SJCRH30 (cell line): ENCODE data around the gene NDUFA13. TPM values are rescaled to one million over a fixed set of nuclear protein-coding genes. Genes with fewer than 3 reads are reported as not detected.

Source experiments
- DNase-seq, 2 experiments: peaks; one replicate each; pipeline ENCODE4 v3.0.0-alpha.2; 2015 to 2020
- H3K27ac ChIP-seq: fragments of 250-450 bp; sonication (Bioruptor Pico); 2 replicates; pipeline ENCODE4 v1.5.1; 2020; ENCODE audit warnings: mild to moderate bottlenecking, moderate library complexity
- H3K27me3 ChIP-seq: fragments of 250-450 bp; sonication (Bioruptor Pico); 2 replicates; pipeline ENCODE4 v1.5.1; 2020; ENCODE audit warnings: mild to moderate bottlenecking, moderate library complexity
- H3K36me3 ChIP-seq: fragments of 250-450 bp; sonication (Bioruptor Pico); 2 replicates; pipeline ENCODE4 v1.5.1; 2020; ENCODE audit warnings: mild to moderate bottlenecking, moderate library complexity
- H3K4me1 ChIP-seq: fragments of 250-450 bp; sonication (Bioruptor Pico); 2 replicates; pipeline ENCODE4 v1.5.1; 2020; ENCODE audit warnings: mild to moderate bottlenecking, moderate library complexity
- H3K4me3 ChIP-seq: fragments of 250-450 bp; sonication (Bioruptor Pico); 2 replicates; pipeline ENCODE4 v1.5.1; 2020; ENCODE audit warnings: mild to moderate bottlenecking, moderate library complexity
- H3K9me3 ChIP-seq: fragments of 250-450 bp; sonication (Bioruptor Pico); replicated peaks from 2 replicates; pipeline ENCODE4 v1.5.1; 2020; ENCODE audit warnings: mild to moderate bottlenecking, moderate library complexity
- total RNA-seq: library from RNA; depleted of rRNA; stranded (reverse); fragments of >200 nt; shearing (Covaris generic); gene quantifications from 2 replicates; pipeline ENCODE4 v1.2.3, GENCODE V29; 2014

Gene NDUFA13
- total RNA-seq, 1 experiment from 2014 or later: 158 TPM

GRCh38 chr19:19486343-19487076 is 29.5 kb upstream of the NDUFA13 start:
- H3K4me1 ChIP-seq: peaks cover 28% of the 10 kb centered on the region; the same call in 1 of the 2 replicates
- no peaks in the 10 kb centered on the region for H3K27me3 ChIP-seq
- H3K9me3 ChIP-seq: no peaks in the 10 kb centered on the region

GRCh38 chr19:19487077-19487949 is 28.7 kb upstream of the NDUFA13 start:
- H3K27ac ChIP-seq: no peak overlapping the region
- peaks cover 28% of the 10 kb centered on the region; the same call in 1 of the 2 replicates for H3K4me1 ChIP-seq
- no peak for DNase-seq

More at GRCh38 chr19:19486343-19487076, 29.5 kb upstream of the NDUFA13 start:
- H3K36me3 ChIP-seq: peaks cover 18% of the 10 kb centered on the region
- DNase-seq: no peak
- H3K27ac ChIP-seq: no peak overlapping the region
- no peak overlapping the region for H3K4me3 ChIP-seq

GRCh38 chr19:19487950-19488874 is 27.8 kb upstream of the NDUFA13 start:
- H3K9me3 ChIP-seq: no peaks in the 10 kb centered on the region
- H3K27me3 ChIP-seq: no peaks in the 10 kb centered on the region
- peaks cover 24% of the 10 kb centered on the region for H3K36me3 ChIP-seq
- peaks cover 28% of the 10 kb centered on the region; the same call in 1 of the 2 replicates for H3K4me1 ChIP-seq
- no peak overlapping the region for H3K4me3 ChIP-seq
- no peak for DNase-seq
- no peak overlapping the region for H3K27ac ChIP-seq

More at GRCh38 chr19:19487077-19487949, 28.7 kb upstream of the NDUFA13 start:
- Histone ChIP-seq H3K36me3 (peaks cover 22% of the 10 kb centered on the region), H3K4me3 (no peak overlapping the region), H3K9me3 (no peaks in the 10 kb centered on the region), H3K27me3 (no peaks in the 10 kb centered on the region)

DNA sequence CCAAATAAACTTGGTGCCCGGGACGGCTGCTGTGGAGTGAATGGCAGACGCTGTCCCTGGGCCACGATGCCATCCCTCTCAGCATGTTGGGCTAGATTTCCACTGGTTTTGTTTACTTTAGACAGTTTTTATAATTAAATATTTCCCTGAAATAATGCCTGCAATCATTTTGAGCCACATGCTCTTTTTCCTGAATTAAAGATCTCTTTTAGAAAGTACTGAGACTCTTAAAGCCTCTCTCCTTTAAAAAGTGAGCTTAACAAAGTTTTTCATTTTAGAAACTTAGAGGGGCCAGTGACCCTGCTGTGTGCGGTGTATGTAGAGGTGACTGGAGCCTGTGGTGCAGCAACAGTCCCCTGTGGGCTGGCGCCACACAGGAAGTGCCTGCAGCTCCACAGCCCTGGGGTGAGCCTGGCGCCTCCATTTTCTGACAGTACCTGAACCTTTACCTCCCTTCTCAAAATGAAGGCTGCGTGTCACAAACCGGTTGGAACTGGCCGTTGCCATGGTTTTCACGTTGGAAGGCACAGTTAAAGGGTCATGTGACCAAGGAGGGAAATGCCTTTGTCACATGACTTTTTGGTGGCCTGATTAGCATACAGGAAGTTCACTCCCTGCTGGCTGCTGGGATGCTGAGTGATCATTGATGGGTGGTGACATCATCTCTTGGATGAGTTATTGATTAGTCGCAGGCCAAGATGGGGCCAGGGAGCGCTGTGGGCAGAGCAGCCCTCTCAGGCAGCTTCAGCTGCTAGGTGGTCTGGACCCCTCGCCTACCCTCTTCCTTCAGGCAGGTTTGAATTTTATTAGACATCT is 26.9 kb upstream of the NDUFA13 start:
- no peaks in the 10 kb centered on the region for H3K9me3 ChIP-seq
- peaks cover 30% of the 10 kb centered on the region; the same call in 1 of the 2 replicates for H3K4me1 ChIP-seq
- no peak overlapping the region for H3K27ac ChIP-seq
- peaks cover 23% of the 10 kb centered on the region for H3K36me3 ChIP-seq
- no peak overlapping the region for H3K4me3 ChIP-seq
- H3K27me3 ChIP-seq: no peaks in the 10 kb centered on the region
- peak; percentile 28 to 47 for DNase-seq

DNA sequence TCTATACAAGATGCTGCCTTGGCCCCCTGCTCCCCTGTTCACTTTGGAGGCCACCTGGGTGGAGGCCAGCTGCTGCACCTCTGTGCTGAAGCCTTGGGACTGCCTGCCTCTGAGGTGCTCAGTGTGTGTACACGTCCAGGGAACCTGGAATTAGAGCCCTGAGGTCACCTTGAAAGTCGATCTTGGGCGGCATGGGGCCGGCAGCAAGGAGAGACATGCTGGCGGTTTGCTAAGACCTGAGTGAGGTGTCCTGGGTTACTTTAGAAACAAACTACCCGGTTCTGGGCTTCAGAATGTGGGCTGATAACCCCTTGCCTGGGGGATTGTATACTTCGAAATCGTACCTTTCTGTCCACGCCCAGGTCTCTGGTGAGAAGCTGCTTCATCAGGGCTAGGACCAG is 26.2 kb upstream of the NDUFA13 start:
- H3K36me3 ChIP-seq: peaks cover 30% of the 10 kb centered on the region
- no peak overlapping the region for H3K27ac ChIP-seq
- no peaks in the 10 kb centered on the region for H3K27me3 ChIP-seq
- no peaks in the 10 kb centered on the region for H3K9me3 ChIP-seq
- H3K4me1 ChIP-seq: peaks cover 28% of the 10 kb centered on the region; the same call in 1 of the 2 replicates
- DNase-seq: no peak
- no peak overlapping the region for H3K4me3 ChIP-seq

DNA sequence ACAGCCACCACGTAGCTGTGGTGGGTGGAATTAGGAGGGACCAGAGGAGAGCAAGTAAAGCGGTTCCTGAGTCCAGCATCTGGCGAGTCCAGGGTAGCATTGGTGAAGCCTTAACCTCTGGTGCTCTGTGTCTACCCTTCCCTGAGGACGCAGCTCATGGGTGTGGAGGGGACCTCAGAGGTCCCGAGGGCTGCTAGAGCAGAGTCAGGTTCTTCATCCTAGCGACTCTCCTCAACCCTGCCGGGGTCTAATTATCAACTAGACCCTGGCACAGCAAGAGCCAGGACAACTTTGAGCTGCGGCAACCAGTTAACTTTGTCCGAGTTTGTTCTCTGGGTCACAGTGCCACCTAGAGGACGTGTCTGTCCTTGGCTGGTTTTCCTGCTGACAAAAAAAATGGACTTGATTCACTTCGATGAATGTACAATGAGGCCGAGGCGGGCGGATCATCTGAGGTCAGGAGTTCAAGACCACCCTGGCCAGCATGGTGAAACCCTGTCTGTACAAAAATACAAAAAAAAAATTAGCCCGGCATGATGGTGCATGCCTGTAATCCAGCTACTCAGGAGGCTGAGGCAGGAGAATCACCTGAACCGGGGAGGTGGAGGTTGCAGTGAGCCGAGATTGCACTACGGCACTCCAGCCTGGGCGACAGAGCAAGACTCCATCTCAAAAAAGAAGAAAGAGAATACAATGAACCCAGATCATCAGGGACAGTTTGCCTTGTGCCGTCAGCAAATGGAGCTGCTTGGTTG is 25.6 kb upstream of the NDUFA13 start:
- H3K4me1 ChIP-seq: peaks cover 23% of the 10 kb centered on the region; the same call in 1 of the 2 replicates
- no peaks in the 10 kb centered on the region for H3K9me3 ChIP-seq
- peaks cover 34% of the 10 kb centered on the region for H3K36me3 ChIP-seq
- no peaks in the 10 kb centered on the region for H3K27me3 ChIP-seq
- peak; percentile 75 to 88 for DNase-seq
- H3K27ac ChIP-seq: no peak overlapping the region
- H3K4me3 ChIP-seq: no peak overlapping the region

DNA sequence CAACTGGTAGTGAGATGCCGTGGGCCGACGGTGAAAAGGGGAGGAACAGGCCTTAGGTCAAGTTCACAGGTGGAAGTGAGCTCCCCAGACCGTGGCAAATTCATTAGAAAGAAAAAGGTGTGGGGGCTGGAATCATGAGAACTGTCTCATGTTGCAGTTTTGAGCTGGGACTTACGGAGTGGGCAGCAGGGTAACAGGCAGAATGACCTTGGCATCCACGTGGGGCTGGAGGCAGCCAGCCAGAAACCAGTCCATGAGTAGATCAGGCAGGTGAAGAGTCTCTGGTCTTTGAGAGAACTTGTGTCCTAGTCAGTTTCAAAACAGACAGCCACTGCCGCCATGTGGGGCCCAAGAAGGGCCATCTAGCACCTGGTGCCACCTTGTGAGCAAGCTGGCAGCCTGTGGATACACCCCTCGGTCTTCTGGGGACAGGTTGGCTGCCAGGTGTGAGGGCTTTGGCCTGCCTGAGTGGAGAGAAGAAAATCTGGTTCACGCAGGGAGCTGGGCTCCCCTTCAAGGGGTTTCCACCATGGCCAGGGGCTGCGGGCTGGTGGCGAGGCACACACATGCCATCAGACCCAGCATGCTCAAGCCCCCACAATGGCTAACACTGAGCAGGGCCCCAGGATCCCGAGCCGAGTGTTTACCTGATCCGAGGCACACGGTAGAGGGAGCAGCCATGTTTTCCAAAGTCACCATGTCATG is 24.6 kb upstream of the NDUFA13 start:
- H3K4me1 ChIP-seq: peaks cover 17% of the 10 kb centered on the region; the same call in 1 of the 2 replicates
- H3K36me3 ChIP-seq: peaks cover 33% of the 10 kb centered on the region
- no peaks in the 10 kb centered on the region for H3K9me3 ChIP-seq
- no peak overlapping the region for H3K27ac ChIP-seq
- DNase-seq: no peak
- H3K27me3 ChIP-seq: no peaks in the 10 kb centered on the region
- H3K4me3 ChIP-seq: no peak overlapping the region

GRCh38 chr19:19492026-19492610 is 23.9 kb upstream of the NDUFA13 start:
- no peak overlapping the region for H3K27ac ChIP-seq
- H3K27me3 ChIP-seq: no peaks in the 10 kb centered on the region
- H3K36me3 ChIP-seq: peaks cover 40% of the 10 kb centered on the region

GRCh38 chr19:19493841-19494546 is 22.0 kb upstream of the NDUFA13 start:
- no peak for DNase-seq
- H3K4me3 ChIP-seq: no peak overlapping the region
- no peaks in the 10 kb centered on the region for H3K27me3 ChIP-seq
- H3K9me3 ChIP-seq: no peaks in the 10 kb centered on the region
- H3K4me1 ChIP-seq: peaks cover 10% of the 10 kb centered on the region; the same call in 1 of the 2 replicates
- no peak overlapping the region for H3K27ac ChIP-seq
- H3K36me3 ChIP-seq: peaks cover 56% of the 10 kb centered on the region

More at GRCh38 chr19:19492026-19492610, 23.9 kb upstream of the NDUFA13 start:
- DNase-seq: no peak
- H3K4me1 ChIP-seq: peaks cover 17% of the 10 kb centered on the region; the same call in 1 of the 2 replicates
- no peaks in the 10 kb centered on the region for H3K9me3 ChIP-seq
- H3K4me3 ChIP-seq: no peak overlapping the region

DNA sequence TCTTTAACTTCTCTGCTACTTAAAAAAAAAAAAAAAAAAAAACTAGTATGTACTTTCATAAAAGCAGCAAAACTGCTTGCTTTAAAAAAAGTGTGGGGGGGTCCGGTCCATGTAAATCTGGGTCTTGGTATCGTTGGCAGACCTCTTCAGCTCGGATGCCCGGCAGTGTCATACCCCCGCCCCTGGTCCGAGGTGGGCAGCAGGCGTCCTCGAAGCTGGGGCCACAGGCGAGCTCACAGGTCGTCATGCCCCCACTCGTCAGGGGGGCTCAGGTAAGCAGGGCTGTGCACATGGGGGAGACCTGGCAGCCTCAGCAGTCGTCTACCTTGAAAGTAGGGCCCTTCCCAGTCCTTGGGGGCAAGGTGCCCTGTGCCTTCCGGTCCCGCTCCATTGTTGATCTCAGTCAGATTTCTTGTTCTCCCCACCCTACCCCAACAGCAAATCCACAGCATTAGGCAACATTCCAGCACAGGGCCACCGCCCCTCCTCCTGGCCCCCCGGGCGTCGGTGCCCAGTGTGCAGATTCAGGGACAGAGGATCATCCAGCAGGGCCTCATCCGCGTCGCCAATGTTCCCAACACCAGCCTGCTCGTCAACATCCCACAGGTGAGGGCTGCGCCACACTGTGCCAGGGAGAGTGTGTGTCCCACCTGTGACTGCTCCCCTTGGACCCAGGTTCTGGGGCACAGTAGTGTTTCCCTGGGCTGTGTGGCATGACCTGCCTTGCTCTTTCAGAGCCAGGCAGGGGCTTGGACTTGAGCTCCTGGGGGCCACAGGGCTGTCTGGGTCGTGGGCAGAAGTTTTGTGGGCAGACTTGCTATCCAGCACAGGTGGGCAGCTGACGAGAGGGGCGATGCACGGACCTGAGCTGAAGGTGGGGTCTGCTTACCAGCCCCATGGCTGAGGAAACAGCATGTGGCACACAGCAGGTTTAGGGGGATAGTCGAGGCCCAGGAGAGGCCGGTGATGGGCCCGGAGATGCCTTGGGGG is 20.1 kb upstream of the NDUFA13 start:
- Histone ChIP-seq H3K36me3 (peaks cover 61% of the 10 kb centered on the region), H3K9me3 (no peaks in the 10 kb centered on the region), H3K4me3 (no peak overlapping the region), H3K4me1 (0 out of 2 replicates have a peak, but pooled peaks cover 2% of the 10 kb centered on the region), H3K27me3 (no peaks in the 10 kb centered on the region), H3K27ac (no peak overlapping the region)
- DNase-seq: no peak
